Activated T-cell treated with anti-CD3 and anti-CD28 coated beads, Interleukin-2, amount 50 U/mL, for 24 hours (primary cell): ENCODE measurements around the gene ABCA12.
"Not testable (repeated sequence)": the region's sequence is repeated elsewhere in the genome, so short reads cannot be mapped to it uniquely, and the experiment has no call there.

Source experiments
- DNase-seq: peaks from one replicate; pipeline ENCODE4 v3.0.0-alpha.2; 2020
- H3K27ac Mint-ChIP-seq: 2 replicates; pipeline ENCODE4 v1.8.0; 2020; ENCODE audit warnings: mild to moderate bottlenecking, mixed read lengths
- H3K27me3 Mint-ChIP-seq: 2 replicates; pipeline ENCODE4 v1.8.0; 2020; ENCODE audit warnings: mixed read lengths
- H3K36me3 Mint-ChIP-seq: 2 replicates; pipeline ENCODE4 v1.8.0; 2020; ENCODE audit warnings: low read depth, mixed read lengths
- H3K4me1 Mint-ChIP-seq: 2 replicates; pipeline ENCODE4 v1.8.0; 2020; ENCODE audit warnings: low read depth, mixed read lengths
- H3K4me3 Mint-ChIP-seq: 2 replicates; pipeline ENCODE4 v1.8.0; 2020; ENCODE audit warnings: mild to moderate bottlenecking, moderate library complexity, mixed read lengths
- H3K9me3 Mint-ChIP-seq: 2 replicates; pipeline ENCODE4 v1.8.0; 2020; ENCODE audit warnings: mixed read lengths

Gene ABCA12

GRCh38 chr2:215138479-215138878 is at the start of gene ABCA12:
TSS of gene ABCA12 (minus strand) at chr2:215138626. CDS start at chr2:215138208, 418 bp downstream.
- H3K36me3 Mint-ChIP-seq: no peaks in the 10 kb centered on the region
- peaks cover 18% of the 10 kb centered on the region for H3K27me3 Mint-ChIP-seq
- DNase-seq: no peak
- H3K4me3 Mint-ChIP-seq: no peak within 1 kb of the TSS
- peaks cover 4% of the 10 kb centered on the region for H3K4me1 Mint-ChIP-seq
- no peak within 1 kb of the TSS for H3K27ac Mint-ChIP-seq
- no peaks in the 10 kb centered on the region for H3K9me3 Mint-ChIP-seq

GRCh38 chr2:215188078-215188477 is 49.7 kb upstream of the ABCA12 start:
- Mint-ChIP-seq H3K9me3 (no peaks in the 10 kb centered on the region), H3K27me3 (peaks cover 11% of the 10 kb centered on the region), H3K27ac (no peak overlapping the region), H3K36me3 (no peaks in the 10 kb centered on the region), H3K4me3 (no peak overlapping the region), H3K4me1 (no peaks in the 10 kb centered on the region)
- DNase-seq: no peak

GRCh38 chr2:215186021-215186420 is 47.6 kb upstream of the ABCA12 start:
- Mint-ChIP-seq H3K9me3 (no peaks in the 10 kb centered on the region), H3K27ac (no peak overlapping the region), H3K27me3 (peaks cover 13% of the 10 kb centered on the region), H3K36me3 (no peaks in the 10 kb centered on the region), H3K4me1 (no peaks in the 10 kb centered on the region), H3K4me3 (no peak overlapping the region)
- no peak for DNase-seq

GRCh38 chr2:215178121-215178520 is 39.7 kb upstream of the ABCA12 start:
- Mint-ChIP-seq H3K4me1 (no peaks in the 10 kb centered on the region), H3K27ac (no peak overlapping the region), H3K36me3 (no peaks in the 10 kb centered on the region), H3K9me3 (peaks cover 2% of the 10 kb centered on the region), H3K27me3 (peaks cover 10% of the 10 kb centered on the region), H3K4me3 (no peak overlapping the region)
- no peak for DNase-seq

- no peaks in the 10 kb centered on the region for H3K36me3 Mint-ChIP-seq
- H3K27me3 Mint-ChIP-seq: no peaks in the 10 kb centered on the region
- H3K4me1 Mint-ChIP-seq: peaks cover 16% of the 10 kb centered on the region
- H3K27ac Mint-ChIP-seq: no peak overlapping the region
- DNase-seq: no peak
- H3K4me3 Mint-ChIP-seq: no peak overlapping the region
- H3K9me3 Mint-ChIP-seq: no peaks in the 10 kb centered on the region
Observed at GRCh38 chr2:215171796-215172195, 33.4 kb upstream of the ABCA12 start.

- no peaks in the 10 kb centered on the region for H3K27me3 Mint-ChIP-seq
- H3K36me3 Mint-ChIP-seq: no peaks in the 10 kb centered on the region
- H3K4me1 Mint-ChIP-seq: peaks cover 16% of the 10 kb centered on the region
- H3K4me3 Mint-ChIP-seq: peak overlapping the region; percentile 2
- no peak overlapping the region for H3K27ac Mint-ChIP-seq
- DNase-seq: no peak
- H3K9me3 Mint-ChIP-seq: no peaks in the 10 kb centered on the region
Observed at GRCh38 chr2:215171151-215171550, 32.7 kb upstream of the ABCA12 start.

GRCh38 chr2:215166505-215166904 is 28.1 kb upstream of the ABCA12 start:
- H3K4me3 Mint-ChIP-seq, H3K36me3 Mint-ChIP-seq, H3K27ac Mint-ChIP-seq, H3K9me3 Mint-ChIP-seq, H3K27me3 Mint-ChIP-seq, DNase-seq: not testable (repeated sequence)
- peaks cover 14% of the 10 kb centered on the region for H3K4me1 Mint-ChIP-seq

GRCh38 chr2:215163319-215163718 is 24.9 kb upstream of the ABCA12 start:
- H3K27me3 Mint-ChIP-seq, H3K4me1 Mint-ChIP-seq, H3K27ac Mint-ChIP-seq, H3K9me3 Mint-ChIP-seq, H3K36me3 Mint-ChIP-seq, DNase-seq, H3K4me3 Mint-ChIP-seq: not testable (repeated sequence)

- no peaks in the 10 kb centered on the region for H3K27me3 Mint-ChIP-seq
- no peak overlapping the region for H3K4me3 Mint-ChIP-seq
- DNase-seq: no peak
- H3K27ac Mint-ChIP-seq: no peak overlapping the region
- H3K4me1 Mint-ChIP-seq: no peaks in the 10 kb centered on the region
- no peaks in the 10 kb centered on the region for H3K36me3 Mint-ChIP-seq
- peaks cover 2% of the 10 kb centered on the region for H3K9me3 Mint-ChIP-seq
Observed at GRCh38 chr2:215161301-215161829, 22.9 kb upstream of the ABCA12 start.

GRCh38 chr2:215160081-215160480 is 21.7 kb upstream of the ABCA12 start:
- no peaks in the 10 kb centered on the region for H3K4me1 Mint-ChIP-seq
- H3K27ac Mint-ChIP-seq: no peak overlapping the region

GRCh38 chr2:215156453-215156852 is 18.0 kb upstream of the ABCA12 start:
- Mint-ChIP-seq H3K27me3 (no peaks in the 10 kb centered on the region), H3K9me3 (no peaks in the 10 kb centered on the region), H3K4me1 (no peaks in the 10 kb centered on the region), H3K36me3 (no peaks in the 10 kb centered on the region), H3K27ac (no peak overlapping the region), H3K4me3 (no peak overlapping the region)
- no peak for DNase-seq

More at GRCh38 chr2:215160081-215160480, 21.7 kb upstream of the ABCA12 start:
- Mint-ChIP-seq H3K36me3 (no peaks in the 10 kb centered on the region), H3K4me3 (no peak overlapping the region), H3K9me3 (peaks cover 2% of the 10 kb centered on the region), H3K27me3 (no peaks in the 10 kb centered on the region)
- no peak for DNase-seq

- H3K36me3 Mint-ChIP-seq: no peaks in the 10 kb centered on the region
Observed at GRCh38 chr2:215149894-215150293, 11.5 kb upstream of the ABCA12 start.

GRCh38 chr2:215149486-215149885 is 11.1 kb upstream of the ABCA12 start:
- no peak for DNase-seq
- Mint-ChIP-seq H3K27ac (no peak overlapping the region), H3K36me3 (no peaks in the 10 kb centered on the region), H3K27me3 (no peaks in the 10 kb centered on the region), H3K4me1 (no peaks in the 10 kb centered on the region), H3K4me3 (no peak overlapping the region), H3K9me3 (no peaks in the 10 kb centered on the region)

More at GRCh38 chr2:215149894-215150293, 11.5 kb upstream of the ABCA12 start:
- H3K4me1 Mint-ChIP-seq: no peaks in the 10 kb centered on the region
- DNase-seq: no peak
- no peak overlapping the region for H3K4me3 Mint-ChIP-seq
- H3K9me3 Mint-ChIP-seq: no peaks in the 10 kb centered on the region
- H3K27me3 Mint-ChIP-seq: no peaks in the 10 kb centered on the region
- no peak overlapping the region for H3K27ac Mint-ChIP-seq

GRCh38 chr2:215149060-215149459 is 10.6 kb upstream of the ABCA12 start:
- H3K36me3 Mint-ChIP-seq: no peaks in the 10 kb centered on the region
- no peak overlapping the region for H3K4me3 Mint-ChIP-seq
- H3K9me3 Mint-ChIP-seq: no peaks in the 10 kb centered on the region
- H3K27ac Mint-ChIP-seq: no peak overlapping the region
- H3K27me3 Mint-ChIP-seq: no peaks in the 10 kb centered on the region
- no peak for DNase-seq
- no peaks in the 10 kb centered on the region for H3K4me1 Mint-ChIP-seq

- DNase-seq: no peak
- Mint-ChIP-seq H3K36me3 (no peaks in the 10 kb centered on the region), H3K27ac (no peak overlapping the region), H3K9me3 (no peaks in the 10 kb centered on the region), H3K27me3 (peaks cover 5% of the 10 kb centered on the region), H3K4me1 (no peaks in the 10 kb centered on the region), H3K4me3 (no peak overlapping the region)
Observed at GRCh38 chr2:215145611-215146010, 7.2 kb upstream of the ABCA12 start.
